GM12878 (cell line): ENCODE data around the gene DMRT2. TPM values are rescaled to one million over a fixed set of nuclear protein-coding genes. Genes with fewer than 3 reads are reported as not detected.

ENCODE experiments used
- ATAC-seq: fragments of 200-7000 bp; cut with Tn5 transposase; 3 replicates; pipeline ENCODE4 v1.9.1; 2020; ENCODE audit warnings: mild to moderate bottlenecking, moderate library complexity
- BruUV-seq: library from RNA; stranded (reverse); fragments of 400-500 nt; replicated peaks from 2 replicates; lab custom pipeline; 2021; lab: Mats Ljungman, UMichigan
- CTCF ChIA-PET: fragments of 300-600 bp; sonication (Branson Sonifier 250); formaldehyde crosslinking; extraction: SDS; loops from one replicate; lab custom pipeline; 2021; ENCODE audit warnings: inconsistent platforms; lab: Yijun Ruan, JAX
- POLR2A ChIA-PET: fragments of 350-600 bp; formaldehyde crosslinking; extraction: SDS; loops from one replicate; lab custom pipeline; 2021; ENCODE audit warnings: inconsistent platforms; lab: Charles Lee
- RAD21 ChIA-PET: fragments of 300-600 bp; sonication (Branson Sonifier 250); formaldehyde crosslinking; loops from one replicate; lab custom pipeline; 2023; ENCODE audit warnings: antibody characterized with exemption; ENCODE audit not compliant: unreplicated experiment; lab: Charles Lee
- SMC1A ChIA-PET: fragments of 300-600 bp; sonication (Branson Sonifier 250); formaldehyde crosslinking; loops from one replicate; lab custom pipeline; 2023; ENCODE audit not compliant: unreplicated experiment, uncharacterized antibody; lab: Charles Lee
- DNase-seq: peaks from one replicate; pipeline ENCODE4 v3.0.0-alpha.2; 2011; ENCODE audit warnings: low read depth, low spot score
- FAIRE-seq: peaks from 3 replicates; lab custom pipeline; 2011; peaks lifted over from hg19 to GRCh38; lab: Jason Lieb, UNC
- H2AFZ ChIP-seq: 2 replicates; pipeline ENCODE4 v1.6.0; 2011; ENCODE audit warnings: low read depth, low read length, control low read depth; ENCODE audit not compliant: control insufficient read depth
- H3K27ac ChIP-seq: 2 replicates; pipeline ENCODE4 v1.5.1; 2011; ENCODE audit warnings: control low read depth; ENCODE audit not compliant: control insufficient read depth, insufficient read depth
- H3K27me3 ChIP-seq, 2 experiments: replicated peaks in 1 of 2; 2 replicates each; pipeline versions ENCODE4 v1.6.0 to v1.6.1; 2011; ENCODE audit warnings: low read length in 1 of 2; ENCODE audit not compliant: control insufficient read depth in 2 of 2, insufficient read depth in 2 of 2
- H3K36me3 ChIP-seq, 2 experiments: 2 replicates each; pipeline ENCODE4 v1.5.1; 2011; ENCODE audit warnings: low read length in 1 of 2; ENCODE audit not compliant: control insufficient read depth in 2 of 2, insufficient read depth in 2 of 2
- H3K4me1 ChIP-seq: 2 replicates; pipeline ENCODE4 v1.6.1; 2011; ENCODE audit warnings: mild to moderate bottlenecking, low read length, moderate library complexity, mixed read lengths; ENCODE audit not compliant: control insufficient read depth, insufficient read depth
- H3K4me2 ChIP-seq: 2 replicates; pipeline ENCODE4 v1.6.0; 2011; ENCODE audit warnings: control low read depth; ENCODE audit not compliant: control insufficient read depth, insufficient read depth
- H3K4me3 ChIP-seq: fragments of 200-600 bp; sonication (generic); 2 replicates; pipeline ENCODE4 v1.5.1; 2016
- H3K79me2 ChIP-seq: 2 replicates; pipeline ENCODE4 v1.6.0; 2011; ENCODE audit warnings: low read length; ENCODE audit not compliant: control insufficient read depth, insufficient read depth
- H3K9ac ChIP-seq: 2 replicates; pipeline ENCODE4 v1.8.0; 2011; ENCODE audit warnings: low read length, control low read depth, mixed read lengths; ENCODE audit not compliant: control insufficient read depth, insufficient read depth
- H3K9me3 ChIP-seq: replicated peaks from 3 replicates; pipeline ENCODE4 v1.5.1; 2011; ENCODE audit warnings: mild to moderate bottlenecking, low read length; ENCODE audit not compliant: control insufficient read depth, insufficient read depth
- H4K20me1 ChIP-seq: 2 replicates; pipeline ENCODE4 v1.6.0; 2011; ENCODE audit not compliant: control insufficient read depth, insufficient read depth
- BCL11A ChIP-seq: IDR thresholded peaks from 2 replicates; pipeline ENCODE4 v1.6.1; 2011; ENCODE audit warnings: low read depth, low read length
- BRCA1 ChIP-seq: IDR thresholded peaks from 2 replicates; pipeline ENCODE4 v1.6.1; 2011; ENCODE audit warnings: low read depth, low read length, improper control_type of control experiment
- EED ChIP-seq: sonication (generic); IDR thresholded peaks from 2 replicates; pipeline ENCODE4 v1.6.1; 2016; ENCODE audit warnings: antibody characterized with exemption, low read depth
- ETV6 ChIP-seq, 2 experiments: fragments of 450-650 bp in 1 of 2; IDR thresholded peaks in 1 of 2; conservative IDR thresholded peaks in 1 of 2; 2 replicates each; pipeline ENCODE4 v1.6.1; 2014; ENCODE audit warnings: antibody characterized with exemption in 1 of 2, borderline replicate concordance in 1 of 2, low read depth in 1 of 2, mild to moderate bottlenecking in 1 of 2, moderate library complexity in 1 of 2
- EZH2 ChIP-seq: IDR thresholded peaks from 2 replicates; pipeline ENCODE4 v1.6.1; 2012; ENCODE audit warnings: low read depth, mild to moderate bottlenecking, control low read depth, inconsistent platforms, low read length, borderline replicate concordance; ENCODE audit not compliant: control insufficient read depth
- JUND ChIP-seq: IDR thresholded peaks from 2 replicates; pipeline ENCODE4 v1.6.1; 2012; ENCODE audit warnings: low read depth, mild to moderate bottlenecking, low read length, improper control_type of control experiment, moderate library complexity
- LARP7 ChIP-seq: fragments of 450-650 bp; IDR thresholded peaks from 2 replicates; pipeline ENCODE4 v1.6.1; 2017; ENCODE audit warnings: mild to moderate bottlenecking
- MEF2B ChIP-seq: fragments of 450-650 bp; IDR thresholded peaks from 2 replicates; pipeline ENCODE4 v1.6.1; 2018; ENCODE audit warnings: mild to moderate bottlenecking, moderate library complexity; ENCODE audit not compliant: partially characterized antibody, poor library complexity, severe bottlenecking
- NBN ChIP-seq: fragments of 450-650 bp; IDR thresholded peaks from 2 replicates; pipeline ENCODE4 v1.6.1; 2016
- RB1 ChIP-seq: fragments of 450-650 bp; formaldehyde crosslinking; IDR thresholded peaks from 2 replicates; pipeline ENCODE4 v1.6.1; 2017; ENCODE audit warnings: mild to moderate bottlenecking, borderline replicate concordance
- SIN3A ChIP-seq: IDR thresholded peaks from 2 replicates; pipeline ENCODE4 v1.6.1; 2012; ENCODE audit warnings: low read depth, low read length, improper control_type of control experiment
- SIX5 ChIP-seq: IDR thresholded peaks from 2 replicates; pipeline ENCODE4 v1.6.1; 2011; ENCODE audit warnings: mild to moderate bottlenecking, low read depth, low read length, moderate library complexity; ENCODE audit not compliant: severe bottlenecking
- TARDBP ChIP-seq: IDR thresholded peaks from 2 replicates; pipeline ENCODE4 v1.6.1; 2016; ENCODE audit warnings: borderline replicate concordance
- TCF7 ChIP-seq: IDR thresholded peaks from 2 replicates; pipeline ENCODE4 v1.6.1; 2014; ENCODE audit warnings: antibody characterized with exemption, borderline replicate concordance
- WRNIP1 ChIP-seq: IDR thresholded peaks from 2 replicates; pipeline ENCODE4 v1.6.1; 2011; ENCODE audit warnings: low read depth, low read length, improper control_type of control experiment, borderline replicate concordance
- ZBED1 ChIP-seq: IDR thresholded peaks from 2 replicates; pipeline ENCODE4 v1.6.1; 2016; ENCODE audit warnings: borderline replicate concordance
- WGBS: methylation state at CpG from one replicate; pipeline ENCODE4 v1.1.6; 2016; ENCODE audit warnings: low lambda C conversion rate; ENCODE audit not compliant: insufficient replicate concordance, insufficient coverage; ENCODE audit errors: missing lambda C conversion rate; 5-methylcytosine and 5-hydroxymethylcytosine counted together
- in situ Hi-C: fragments of 300-500 bp; cut with MboI; formaldehyde crosslinking; loops from 9 replicates; pipeline ENCODE4 v1.14.3; 2018; ENCODE audit warnings: mixed read lengths
- intact Hi-C: fragments of 100-400 bp; cut with micrococcal nuclease; formaldehyde crosslinking; loops from one replicate; pipeline ENCODE4 v1.14.2; 2022; ENCODE audit not compliant: unreplicated experiment
- polyA plus RNA-seq, 11 experiments: library from polyadenylated mRNA; depleted of rRNA in 4 of 11; unstranded in 6 of 11; stranded (reverse) in 5 of 11; fragments of >200 nt; fragmentation: Nextera tagmentation in 4 of 11; fragmentation: Illumina TruSeq in 1 of 11; extraction: Ambion mirVana in 4 of 11; extraction: Trizol in 1 of 11; gene quantifications; 1 replicate in 1 of 11; 2 replicates in 10 of 11; pipeline versions ENCODE4 v1.2.1 to v1.2.3, GENCODE V29; 2011 to 2016; ENCODE audit warnings: inconsistent platforms in 2 of 11, missing spikeins in 2 of 11, low read depth in 1 of 11
- total RNA-seq, 4 experiments: library from RNA; depleted of rRNA in 3 of 4; stranded (reverse); fragments of >200 nt in 3 of 4; fragmentation: Illumina TruSeq in 1 of 4; extraction: Trizol in 1 of 4; gene quantifications; 2 replicates each; pipeline versions ENCODE4 v1.2.1 to v1.2.3, GENCODE V29; 2013 to 2021
- TF ChIP-seq, protein P1 (sequence below): fragments of 450-650 bp; IDR thresholded peaks from 2 replicates; pipeline ENCODE4 v1.6.1; 2016; ENCODE audit warnings: mild to moderate bottlenecking
- TF ChIP-seq, protein P2 (sequence below): fragments of 450-650 bp; formaldehyde crosslinking; IDR thresholded peaks from 2 replicates; pipeline ENCODE4 v1.4.0; 2020; ENCODE audit warnings: mild to moderate bottlenecking, moderate library complexity
- TF ChIP-seq, protein P3 (sequence below): fragments of 150-350 bp; IDR thresholded peaks from 2 replicates; pipeline ENCODE4 v1.6.1; 2014; ENCODE audit warnings: mild to moderate bottlenecking, low read depth, low read length

DMRT2 gene
- total and polyA plus RNA-seq, 10 of the 15 experiments (the other 5 are each of a cell fraction or from before 2014, with no cell fraction given) = 0.08 to 50.2 (median 0.69) TPM

- no peaks in the 10 kb centered on the region for H4K20me1 ChIP-seq
- intact Hi-C loops = no loop called here
- no peaks in the 10 kb centered on the region for H3K36me3 ChIP-seq
- FAIRE-seq = no peak
- no peak overlapping the region for H3K27ac ChIP-seq
- H3K4me2 ChIP-seq = no peak overlapping the region
- H3K4me1 ChIP-seq = no peaks in the 10 kb centered on the region
- peaks cover under 1 to 3% of the 10 kb centered on the region in 2 experiments; a peak in 3 of 4 replicates for H3K27me3 ChIP-seq
- no peak overlapping the region for H2AFZ ChIP-seq
- no peaks in the 10 kb centered on the region for H3K79me2 ChIP-seq
- ChIA-PET RAD21 (no interaction called here), CTCF (interaction anchor here (1.4 kb wide), 1 partner anchor 15 kb away, joined by 4 read pairs; no protein-coding TSS in a partner anchor), SMC1A (interaction anchor here (1.7 kb wide), 1 partner anchor 578 kb away, joined by 3 read pairs; no protein-coding TSS in a partner anchor), POLR2A (interaction anchor here (0.7 kb wide), 1 partner anchor 83 kb away, joined by 3 read pairs; no protein-coding TSS in a partner anchor)
- WGBS = 33% methylated on average over 8 of the region's 8 CpGs
- TF ChIP-seq NBN (no peak), SIN3A (no peak), BRCA1 (no peak), SIX5 (no peak), ETV6 (conservative IDR thresholded peaks at IDR 0.05 in 1 of 2, IDR thresholded peaks at IDR 0.05 in 1 of 2; ENCODE audit: borderline replicate concordance in 1 of 2, low read depth in 1 of 2) (no peak), JUND (no peak), TCF7 (no peak), BCL11A (no peak), RB1 (no peak), LARP7 (no peak), EED (no peak), ZBED1 (no peak), EZH2 (no peak), MEF2B (no peak), WRNIP1 (no peak), TARDBP (no peak)
- TF ChIP-seq, protein P1, sequence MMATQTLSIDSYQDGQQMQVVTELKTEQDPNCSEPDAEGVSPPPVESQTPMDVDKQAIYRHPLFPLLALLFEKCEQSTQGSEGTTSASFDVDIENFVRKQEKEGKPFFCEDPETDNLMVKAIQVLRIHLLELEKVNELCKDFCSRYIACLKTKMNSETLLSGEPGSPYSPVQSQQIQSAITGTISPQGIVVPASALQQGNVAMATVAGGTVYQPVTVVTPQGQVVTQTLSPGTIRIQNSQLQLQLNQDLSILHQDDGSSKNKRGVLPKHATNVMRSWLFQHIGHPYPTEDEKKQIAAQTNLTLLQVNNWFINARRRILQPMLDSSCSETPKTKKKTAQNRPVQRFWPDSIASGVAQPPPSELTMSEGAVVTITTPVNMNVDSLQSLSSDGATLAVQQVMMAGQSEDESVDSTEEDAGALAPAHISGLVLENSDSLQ = no peak
- TF ChIP-seq, protein P2, sequence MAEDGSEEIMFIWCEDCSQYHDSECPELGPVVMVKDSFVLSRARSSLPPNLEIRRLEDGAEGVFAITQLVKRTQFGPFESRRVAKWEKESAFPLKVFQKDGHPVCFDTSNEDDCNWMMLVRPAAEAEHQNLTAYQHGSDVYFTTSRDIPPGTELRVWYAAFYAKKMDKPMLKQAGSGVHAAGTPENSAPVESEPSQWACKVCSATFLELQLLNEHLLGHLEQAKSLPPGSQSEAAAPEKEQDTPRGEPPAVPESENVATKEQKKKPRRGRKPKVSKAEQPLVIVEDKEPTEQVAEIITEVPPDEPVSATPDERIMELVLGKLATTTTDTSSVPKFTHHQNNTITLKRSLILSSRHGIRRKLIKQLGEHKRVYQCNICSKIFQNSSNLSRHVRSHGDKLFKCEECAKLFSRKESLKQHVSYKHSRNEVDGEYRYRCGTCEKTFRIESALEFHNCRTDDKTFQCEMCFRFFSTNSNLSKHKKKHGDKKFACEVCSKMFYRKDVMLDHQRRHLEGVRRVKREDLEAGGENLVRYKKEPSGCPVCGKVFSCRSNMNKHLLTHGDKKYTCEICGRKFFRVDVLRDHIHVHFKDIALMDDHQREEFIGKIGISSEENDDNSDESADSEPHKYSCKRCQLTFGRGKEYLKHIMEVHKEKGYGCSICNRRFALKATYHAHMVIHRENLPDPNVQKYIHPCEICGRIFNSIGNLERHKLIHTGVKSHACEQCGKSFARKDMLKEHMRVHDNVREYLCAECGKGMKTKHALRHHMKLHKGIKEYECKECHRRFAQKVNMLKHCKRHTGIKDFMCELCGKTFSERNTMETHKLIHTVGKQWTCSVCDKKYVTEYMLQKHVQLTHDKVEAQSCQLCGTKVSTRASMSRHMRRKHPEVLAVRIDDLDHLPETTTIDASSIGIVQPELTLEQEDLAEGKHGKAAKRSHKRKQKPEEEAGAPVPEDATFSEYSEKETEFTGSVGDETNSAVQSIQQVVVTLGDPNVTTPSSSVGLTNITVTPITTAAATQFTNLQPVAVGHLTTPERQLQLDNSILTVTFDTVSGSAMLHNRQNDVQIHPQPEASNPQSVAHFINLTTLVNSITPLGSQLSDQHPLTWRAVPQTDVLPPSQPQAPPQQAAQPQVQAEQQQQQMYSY (CRISPR knock-in tag) = no peak
- TF ChIP-seq, protein P3, sequence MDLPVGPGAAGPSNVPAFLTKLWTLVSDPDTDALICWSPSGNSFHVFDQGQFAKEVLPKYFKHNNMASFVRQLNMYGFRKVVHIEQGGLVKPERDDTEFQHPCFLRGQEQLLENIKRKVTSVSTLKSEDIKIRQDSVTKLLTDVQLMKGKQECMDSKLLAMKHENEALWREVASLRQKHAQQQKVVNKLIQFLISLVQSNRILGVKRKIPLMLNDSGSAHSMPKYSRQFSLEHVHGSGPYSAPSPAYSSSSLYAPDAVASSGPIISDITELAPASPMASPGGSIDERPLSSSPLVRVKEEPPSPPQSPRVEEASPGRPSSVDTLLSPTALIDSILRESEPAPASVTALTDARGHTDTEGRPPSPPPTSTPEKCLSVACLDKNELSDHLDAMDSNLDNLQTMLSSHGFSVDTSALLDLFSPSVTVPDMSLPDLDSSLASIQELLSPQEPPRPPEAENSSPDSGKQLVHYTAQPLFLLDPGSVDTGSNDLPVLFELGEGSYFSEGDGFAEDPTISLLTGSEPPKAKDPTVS = no peak
- H3K9ac ChIP-seq = no peak overlapping the region
- ATAC-seq = no peak
- in situ Hi-C loops = no loop called here
- no peak overlapping the region for H3K4me3 ChIP-seq
- no peaks in the 10 kb centered on the region for H3K9me3 ChIP-seq
- DNase-seq = no peak
- no TSS peak for BruUV-seq
Observed at GRCh38 chr9:1025131-1025530, 25.0 kb upstream of the DMRT2 start.
